NB4 (cell line): ENCODE measurements around the gene XPC.

Experiments used
- DNase-seq: peaks from one replicate; pipeline ENCODE4 v3.0.0; 2010; ENCODE audit warnings: low read depth
- H3K4me3 ChIP-seq: one replicate; pipeline ENCODE4 v1.5.1; 2011; ENCODE audit warnings: mild to moderate bottlenecking, low read depth, low read length, moderate library complexity
- MAX ChIP-seq: IDR thresholded peaks from 2 replicates; pipeline ENCODE4 v1.6.1; 2011; ENCODE audit warnings: low read depth, low read length
- MYC ChIP-seq: IDR thresholded peaks from 2 replicates; pipeline ENCODE4 v1.6.1; 2011; ENCODE audit warnings: low read depth, low read length
- POLR2A ChIP-seq: IDR thresholded peaks from 2 replicates; pipeline ENCODE4 v1.6.1; 2011; ENCODE audit warnings: mild to moderate bottlenecking; ENCODE audit not compliant: insufficient read length; ENCODE audit errors: extremely low read depth
- TF ChIP-seq, protein P1 (sequence below): IDR thresholded peaks from one replicate; pipeline ENCODE4 v1.5.1; 2012; ENCODE audit warnings: low read depth, low read length

The XPC gene

GRCh38 chr3:14134291-14134690 lies 44.1 kb downstream of the XPC start:
- no peak for DNase-seq

DNA sequence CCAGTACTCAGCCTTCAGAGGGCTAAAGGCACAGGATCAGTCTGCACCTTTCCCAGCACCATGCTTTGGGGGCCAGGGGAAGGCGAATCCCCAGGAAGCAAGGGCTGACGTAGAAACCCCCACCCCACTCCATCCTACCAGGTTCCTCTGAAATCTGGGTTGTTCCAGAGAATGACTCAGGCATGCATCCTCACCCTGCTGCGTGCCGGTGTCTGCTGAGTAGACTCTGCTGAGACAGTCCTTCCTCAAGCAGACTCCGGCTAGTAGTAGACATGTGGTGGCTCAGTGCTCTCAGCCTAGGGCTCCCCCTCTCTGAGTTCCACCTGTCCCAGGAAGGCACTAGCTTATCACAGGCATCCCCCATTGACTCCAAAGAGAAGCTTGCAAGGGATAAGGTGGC lies 44.5 kb downstream of the XPC start:
- DNase-seq: no peak
- TF ChIP-seq, protein P1, sequence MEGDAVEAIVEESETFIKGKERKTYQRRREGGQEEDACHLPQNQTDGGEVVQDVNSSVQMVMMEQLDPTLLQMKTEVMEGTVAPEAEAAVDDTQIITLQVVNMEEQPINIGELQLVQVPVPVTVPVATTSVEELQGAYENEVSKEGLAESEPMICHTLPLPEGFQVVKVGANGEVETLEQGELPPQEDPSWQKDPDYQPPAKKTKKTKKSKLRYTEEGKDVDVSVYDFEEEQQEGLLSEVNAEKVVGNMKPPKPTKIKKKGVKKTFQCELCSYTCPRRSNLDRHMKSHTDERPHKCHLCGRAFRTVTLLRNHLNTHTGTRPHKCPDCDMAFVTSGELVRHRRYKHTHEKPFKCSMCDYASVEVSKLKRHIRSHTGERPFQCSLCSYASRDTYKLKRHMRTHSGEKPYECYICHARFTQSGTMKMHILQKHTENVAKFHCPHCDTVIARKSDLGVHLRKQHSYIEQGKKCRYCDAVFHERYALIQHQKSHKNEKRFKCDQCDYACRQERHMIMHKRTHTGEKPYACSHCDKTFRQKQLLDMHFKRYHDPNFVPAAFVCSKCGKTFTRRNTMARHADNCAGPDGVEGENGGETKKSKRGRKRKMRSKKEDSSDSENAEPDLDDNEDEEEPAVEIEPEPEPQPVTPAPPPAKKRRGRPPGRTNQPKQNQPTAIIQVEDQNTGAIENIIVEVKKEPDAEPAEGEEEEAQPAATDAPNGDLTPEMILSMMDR: no peak
- TF ChIP-seq MAX: no peak
- TF ChIP-seq MYC: no peak
- TF ChIP-seq POLR2A: no peak
- H3K4me3 ChIP-seq: no peak overlapping the region

More at GRCh38 chr3:14134291-14134690, 44.1 kb downstream of the XPC start:
- TF ChIP-seq MYC (no peak), POLR2A (no peak), MAX (no peak)
- TF ChIP-seq, protein P1: no peak
- no peak overlapping the region for H3K4me3 ChIP-seq

DNA sequence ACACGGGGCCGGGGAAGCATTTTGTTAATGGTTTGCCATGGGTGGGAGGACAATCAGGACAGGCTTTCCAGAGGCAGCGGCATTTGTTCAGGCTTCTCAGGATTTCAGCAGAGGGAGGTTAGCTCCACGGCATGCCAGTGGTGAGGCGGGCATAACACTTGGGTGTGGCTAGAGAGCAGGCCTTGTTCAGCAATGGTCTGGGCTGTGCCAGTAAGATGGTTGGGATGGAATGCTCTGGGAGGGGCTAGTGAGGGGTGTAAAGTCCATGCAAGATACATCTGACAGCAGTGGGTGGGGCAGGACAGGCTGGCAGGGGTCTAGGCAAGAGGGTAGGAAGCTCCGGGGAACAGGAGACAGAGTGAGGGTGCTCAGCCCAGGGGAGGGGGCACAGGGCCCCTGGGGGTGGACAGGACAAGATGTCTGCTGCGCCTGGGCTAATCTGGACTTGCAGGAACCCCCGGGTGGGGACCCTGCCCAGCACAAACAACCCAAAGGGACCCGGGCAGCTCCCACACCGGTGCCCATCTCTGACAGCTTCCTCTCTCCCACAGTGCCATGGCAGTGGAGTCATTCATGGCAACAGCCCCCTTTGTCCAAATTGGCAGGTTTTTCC lies 45.1 kb downstream of the XPC start:
- TF ChIP-seq MYC (no peak), POLR2A (no peak), MAX (no peak)
- TF ChIP-seq, protein P1: no peak
- H3K4me3 ChIP-seq: no peak overlapping the region
- DNase-seq: no peak

GRCh38 chr3:14132689-14133088 lies 45.7 kb downstream of the XPC start:
- H3K4me3 ChIP-seq: no peak overlapping the region
- no peak for DNase-seq
- no peak for TF ChIP-seq POLR2A
- TF ChIP-seq, protein P1: no peak
- no peak for TF ChIP-seq MAX
- no peak for TF ChIP-seq MYC

- no peak overlapping the region for H3K4me3 ChIP-seq
- no peak for DNase-seq
- TF ChIP-seq POLR2A (no peak), MAX (no peak), MYC (no peak)
- TF ChIP-seq, protein P1: no peak
Measured at GRCh38 chr3:14132120-14132519, 46.3 kb downstream of the XPC start.

DNA sequence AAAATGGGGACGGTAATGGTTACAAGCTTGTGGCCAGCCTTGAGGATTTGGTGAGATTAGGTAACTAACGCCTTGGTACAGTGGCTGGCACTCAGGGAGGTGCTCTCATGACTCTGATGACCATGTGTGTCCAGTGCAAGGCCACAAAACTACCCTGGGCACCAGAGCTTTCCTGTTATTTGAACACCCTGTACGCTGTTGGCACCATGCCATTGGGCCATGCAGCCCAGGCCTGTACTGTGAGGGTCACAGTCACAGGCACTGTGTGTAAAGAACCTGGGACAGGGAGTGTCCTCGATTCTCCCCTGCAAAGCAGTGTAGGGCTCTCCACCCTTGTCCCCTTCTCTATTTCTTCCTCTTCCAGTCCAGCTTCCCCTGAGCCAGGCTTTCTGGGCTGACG lies 47.3 kb downstream of the XPC start:
- TF ChIP-seq MYC (no peak), MAX (no peak)
- DNase-seq: no peak
- no peak overlapping the region for H3K4me3 ChIP-seq
